Measurements from ENCODE around the gene SEC61A2. TPM values are rescaled to one million over a fixed set of nuclear protein-coding genes. Genes with fewer than 3 reads are reported as not detected.

Gene SEC61A2
- total and polyA plus RNA-seq, 4 donors = 2.8 to 17.5 (median 6.3) TPM

DNA sequence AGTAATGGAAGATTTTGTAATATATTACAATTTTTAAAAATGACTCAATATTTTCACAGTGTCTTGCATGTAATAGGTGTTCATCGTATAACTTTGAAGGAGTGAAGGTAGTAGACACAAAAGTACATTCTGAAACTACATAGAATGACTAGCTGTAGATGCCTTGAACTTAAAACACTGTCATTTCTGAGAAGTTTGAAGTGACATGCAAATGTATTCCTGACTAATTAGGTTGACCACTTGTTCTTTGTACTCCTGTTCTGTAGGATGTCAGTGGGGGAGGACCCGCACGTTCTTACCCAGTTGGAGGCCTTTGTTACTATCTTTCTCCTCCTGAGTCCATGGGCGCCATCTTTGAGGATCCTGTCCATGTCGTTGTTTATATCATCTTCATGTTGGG is 31.2 kb downstream of the SEC61A2 start:
- Histone ChIP-seq H3K9ac (ENCODE audit: insufficient read depth in 1 of 2, low read length in 2 of 2) (no peak overlapping the region), H3K36me3 (ENCODE audit: control insufficient read depth in 4 of 4, insufficient read depth in 4 of 4, low read length in 4 of 4) (peaks cover 28 to 33% (median 31%) of the 10 kb centered on the region in 4 donors), H3K4me1 (ENCODE audit: control insufficient read depth in 5 of 5, insufficient read depth in 5 of 5, low read length in 5 of 5) (no peaks in the 10 kb centered on the region), H3K27ac (ENCODE audit: low read depth in 1 of 2, low read length in 1 of 2) (no peak overlapping the region), H3K4me3 (no peak overlapping the region), H3K27me3 (ENCODE audit: control insufficient read depth in 3 of 3, insufficient read depth in 3 of 3, low read length in 2 of 3) (no peaks in the 10 kb centered on the region), H3K9me3 (ENCODE audit: control insufficient read depth in 4 of 4, insufficient read depth in 3 of 4, low read length in 3 of 4) (no peaks in the 10 kb centered on the region)
- 97% methylated on average over 5 of the region's 5 CpGs for WGBS, 2 donors
- TF ChIP-seq CTCF (IDR thresholded peaks at IDR 0.05; ENCODE audit: control extremely low read depth, extremely low read depth) = no peak
- DNase-seq (no peak), ATAC-seq (ENCODE audit: insufficient read depth, low FRiP score) (no peak)

GRCh38 chr10:12162927-12163326 is 33.5 kb downstream of the SEC61A2 start:
- no peak for ATAC-seq (ENCODE audit: insufficient read depth, low FRiP score)
- H3K9ac ChIP-seq (ENCODE audit: insufficient read depth in 1 of 2, low read length in 2 of 2) = no peak overlapping the region
- 96% methylated on average over 6 of the region's 6 CpGs for WGBS, 2 donors

GRCh38 chr10:12164085-12164484 is 34.6 kb downstream of the SEC61A2 start:
- no peak for TF ChIP-seq CTCF (IDR thresholded peaks at IDR 0.05; ENCODE audit: control extremely low read depth, extremely low read depth)
- Histone ChIP-seq H3K36me3 (ENCODE audit: control insufficient read depth in 4 of 4, insufficient read depth in 4 of 4, low read length in 4 of 4) (peaks cover 27 to 36% (median 32%) of the 10 kb centered on the region in 4 donors), H3K27me3 (ENCODE audit: control insufficient read depth in 3 of 3, insufficient read depth in 3 of 3, low read length in 2 of 3) (no peaks in the 10 kb centered on the region), H3K4me3 (no peak overlapping the region), H3K4me1 (ENCODE audit: control insufficient read depth in 5 of 5, insufficient read depth in 5 of 5, low read length in 5 of 5) (no peaks in the 10 kb centered on the region), H3K27ac (ENCODE audit: low read depth in 1 of 2, low read length in 1 of 2) (no peak overlapping the region), H3K9me3 (ENCODE audit: control insufficient read depth in 4 of 4, insufficient read depth in 3 of 4, low read length in 3 of 4) (no peaks in the 10 kb centered on the region), H3K9ac (ENCODE audit: insufficient read depth in 1 of 2, low read length in 2 of 2) (no peak overlapping the region)
- WGBS, 2 donors = 92 to 95% methylated on average over 12 of the region's 12 CpGs
- DNase-seq = no peak
- no peak for ATAC-seq (ENCODE audit: insufficient read depth, low FRiP score)

More at GRCh38 chr10:12162927-12163326, 33.5 kb downstream of the SEC61A2 start:
- DNase-seq = no peak
- Histone ChIP-seq H3K36me3 (ENCODE audit: control insufficient read depth in 4 of 4, insufficient read depth in 4 of 4, low read length in 4 of 4) (peaks cover 27 to 36% (median 32%) of the 10 kb centered on the region in 4 donors), H3K4me1 (ENCODE audit: control insufficient read depth in 5 of 5, insufficient read depth in 5 of 5, low read length in 5 of 5) (no peaks in the 10 kb centered on the region), H3K4me3 (no peak overlapping the region), H3K27ac (ENCODE audit: low read depth in 1 of 2, low read length in 1 of 2) (no peak overlapping the region), H3K9me3 (ENCODE audit: control insufficient read depth in 4 of 4, insufficient read depth in 3 of 4, low read length in 3 of 4) (no peaks in the 10 kb centered on the region), H3K27me3 (ENCODE audit: control insufficient read depth in 3 of 3, insufficient read depth in 3 of 3, low read length in 2 of 3) (no peaks in the 10 kb centered on the region)
- no peak for TF ChIP-seq CTCF (IDR thresholded peaks at IDR 0.05; ENCODE audit: control extremely low read depth, extremely low read depth)

- TF ChIP-seq CTCF (IDR thresholded peaks at IDR 0.05; ENCODE audit: control extremely low read depth, extremely low read depth) = no peak
- Histone ChIP-seq H3K4me3 (no peak overlapping the region), H3K9ac (ENCODE audit: insufficient read depth in 1 of 2, low read length in 2 of 2) (no peak overlapping the region), H3K27ac (ENCODE audit: low read depth in 1 of 2, low read length in 1 of 2) (no peak overlapping the region), H3K36me3 (ENCODE audit: control insufficient read depth in 4 of 4, insufficient read depth in 4 of 4, low read length in 4 of 4) (peaks cover 32 to 41% (median 35%) of the 10 kb centered on the region in 4 donors), H3K9me3 (ENCODE audit: control insufficient read depth in 4 of 4, insufficient read depth in 3 of 4, low read length in 3 of 4) (no peaks in the 10 kb centered on the region), H3K4me1 (ENCODE audit: control insufficient read depth in 5 of 5, insufficient read depth in 5 of 5, low read length in 5 of 5) (no peaks in the 10 kb centered on the region), H3K27me3 (ENCODE audit: control insufficient read depth in 3 of 3, insufficient read depth in 3 of 3, low read length in 2 of 3) (no peaks in the 10 kb centered on the region)
- 90 to 92% methylated on average over 3 of the region's 3 CpGs for WGBS, 2 donors
- no peak for ATAC-seq (ENCODE audit: insufficient read depth, low FRiP score)
- DNase-seq = no peak
Measured at GRCh38 chr10:12165036-12165435, 35.6 kb downstream of the SEC61A2 start.

Data from lung (tissue), 12 donors.